NCI-H128 (cell line): ENCODE measurements around the gene TGFBR3.

ENCODE experiments used
- DNase-seq: peaks from one replicate; lab custom pipeline; 2025; ENCODE audit not compliant: unreplicated experiment; lab: John Stamatoyannopoulos, UW

TGFBR3 gene

GRCh38 chr1:91783423-91784170 is 102.4 kb downstream of the TGFBR3 start:
- no peak for DNase-seq

GRCh38 chr1:91781901-91782622 is 103.9 kb downstream of the TGFBR3 start:
- no peak for DNase-seq

- DNase-seq = no peak
These were observed 104.6 kb downstream of the TGFBR3 start for GRCh38 chr1:91781371-91781825.

GRCh38 chr1:91779548-91780021 is 106.4 kb downstream of the TGFBR3 start:
- DNase-seq = no peak

GRCh38 chr1:91778964-91779363 is 107.0 kb downstream of the TGFBR3 start:
- DNase-seq = no peak

GRCh38 chr1:91777630-91778300 is 108.2 kb downstream of the TGFBR3 start:
- no peak for DNase-seq

- no peak for DNase-seq
These were observed 108.8 kb downstream of the TGFBR3 start for GRCh38 chr1:91777196-91777595.

- no peak for DNase-seq
These were observed 109.7 kb downstream of the TGFBR3 start for GRCh38 chr1:91776068-91776794.

- DNase-seq = no peak
These were observed 110.7 kb downstream of the TGFBR3 start for GRCh38 chr1:91775227-91775626.

GRCh38 chr1:91774520-91775203 is 111.3 kb downstream of the TGFBR3 start:
- no peak for DNase-seq

GRCh38 chr1:91771717-91772116 is 114.2 kb downstream of the TGFBR3 start:
- no peak for DNase-seq

GRCh38 chr1:91770667-91771268 is 115.2 kb downstream of the TGFBR3 start:
- DNase-seq = no peak

GRCh38 chr1:91769742-91770141 is 116.2 kb downstream of the TGFBR3 start:
- no peak for DNase-seq

GRCh38 chr1:91768786-91769725 is 116.9 kb downstream of the TGFBR3 start:
- no peak for DNase-seq

GRCh38 chr1:91768120-91768519 is 117.8 kb downstream of the TGFBR3 start:
- no peak for DNase-seq

- DNase-seq = no peak
These were observed 119.1 kb downstream of the TGFBR3 start for GRCh38 chr1:91766883-91767282.

GRCh38 chr1:91765880-91766443 is 120.0 kb downstream of the TGFBR3 start:
- no peak for DNase-seq

- DNase-seq = no peak
These were observed 120.7 kb downstream of the TGFBR3 start for GRCh38 chr1:91765293-91765692.
